PFSK-1 (cell line): ENCODE results near the gene FAM124B.

Experiments
- POLR2AphosphoS5 ChIP-seq: IDR thresholded peaks from 2 replicates; pipeline ENCODE4 v1.6.1; 2012; ENCODE audit warnings: low read depth, mild to moderate bottlenecking, control low read depth, low read length, moderate library complexity
- SIN3A ChIP-seq: IDR thresholded peaks from 2 replicates; pipeline ENCODE4 v1.6.1; 2012; ENCODE audit warnings: mild to moderate bottlenecking, low read length, moderate library complexity, borderline replicate concordance; ENCODE audit not compliant: insufficient read depth
- TAF1 ChIP-seq: IDR thresholded peaks from 2 replicates; pipeline ENCODE4 v1.6.1; 2012; ENCODE audit warnings: low read length, control low read depth, borderline replicate concordance; ENCODE audit not compliant: insufficient read depth
- TF ChIP-seq, protein P1 (sequence below), 2 experiments: IDR thresholded peaks; 2 replicates each; pipeline versions ENCODE4 v1.6.1 to v1.8.0; 2011 to 2012; ENCODE audit warnings: low read depth in 2 of 2, low read length in 2 of 2, control low read depth in 1 of 2, inconsistent platforms in 1 of 2, mild to moderate bottlenecking in 1 of 2, moderate library complexity in 1 of 2; ENCODE audit not compliant: insufficient read depth in 1 of 2

DNA sequence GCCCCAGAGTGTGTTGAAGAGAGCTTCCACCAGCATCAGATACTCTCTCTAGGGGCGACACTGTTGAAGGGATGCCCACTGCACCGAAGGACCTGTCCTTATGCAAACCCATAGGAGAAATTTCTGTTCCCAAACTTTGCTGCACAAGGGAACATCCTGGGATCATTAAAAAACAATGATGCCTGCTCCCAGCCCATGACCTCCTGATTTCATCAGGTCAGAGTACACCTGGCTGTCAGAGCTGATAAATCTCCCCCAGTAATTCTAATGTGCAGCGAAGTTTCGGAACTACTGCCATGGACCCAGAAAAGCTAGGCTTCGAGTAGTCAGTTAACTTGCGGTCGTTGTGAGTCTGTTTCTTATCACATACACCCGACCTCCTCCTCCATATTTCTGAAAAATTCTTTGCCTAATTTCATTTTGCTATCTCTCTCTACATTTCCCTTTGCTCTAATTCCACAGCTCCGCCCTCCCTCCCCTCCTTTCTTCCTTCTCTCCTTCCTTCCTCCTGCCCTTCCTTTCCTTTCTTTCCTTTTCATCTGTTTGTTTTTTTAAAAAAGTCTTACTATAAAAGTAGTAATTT lies 18.8 kb downstream of the FAM124B start:
- TF ChIP-seq POLR2AphosphoS5 (no peak), SIN3A (no peak), TAF1 (no peak)
- TF ChIP-seq, protein P1, sequence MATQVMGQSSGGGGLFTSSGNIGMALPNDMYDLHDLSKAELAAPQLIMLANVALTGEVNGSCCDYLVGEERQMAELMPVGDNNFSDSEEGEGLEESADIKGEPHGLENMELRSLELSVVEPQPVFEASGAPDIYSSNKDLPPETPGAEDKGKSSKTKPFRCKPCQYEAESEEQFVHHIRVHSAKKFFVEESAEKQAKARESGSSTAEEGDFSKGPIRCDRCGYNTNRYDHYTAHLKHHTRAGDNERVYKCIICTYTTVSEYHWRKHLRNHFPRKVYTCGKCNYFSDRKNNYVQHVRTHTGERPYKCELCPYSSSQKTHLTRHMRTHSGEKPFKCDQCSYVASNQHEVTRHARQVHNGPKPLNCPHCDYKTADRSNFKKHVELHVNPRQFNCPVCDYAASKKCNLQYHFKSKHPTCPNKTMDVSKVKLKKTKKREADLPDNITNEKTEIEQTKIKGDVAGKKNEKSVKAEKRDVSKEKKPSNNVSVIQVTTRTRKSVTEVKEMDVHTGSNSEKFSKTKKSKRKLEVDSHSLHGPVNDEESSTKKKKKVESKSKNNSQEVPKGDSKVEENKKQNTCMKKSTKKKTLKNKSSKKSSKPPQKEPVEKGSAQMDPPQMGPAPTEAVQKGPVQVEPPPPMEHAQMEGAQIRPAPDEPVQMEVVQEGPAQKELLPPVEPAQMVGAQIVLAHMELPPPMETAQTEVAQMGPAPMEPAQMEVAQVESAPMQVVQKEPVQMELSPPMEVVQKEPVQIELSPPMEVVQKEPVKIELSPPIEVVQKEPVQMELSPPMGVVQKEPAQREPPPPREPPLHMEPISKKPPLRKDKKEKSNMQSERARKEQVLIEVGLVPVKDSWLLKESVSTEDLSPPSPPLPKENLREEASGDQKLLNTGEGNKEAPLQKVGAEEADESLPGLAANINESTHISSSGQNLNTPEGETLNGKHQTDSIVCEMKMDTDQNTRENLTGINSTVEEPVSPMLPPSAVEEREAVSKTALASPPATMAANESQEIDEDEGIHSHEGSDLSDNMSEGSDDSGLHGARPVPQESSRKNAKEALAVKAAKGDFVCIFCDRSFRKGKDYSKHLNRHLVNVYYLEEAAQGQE (IDR thresholded peaks at IDR 0.05; ENCODE audit: insufficient read depth in 1 of 2, low read depth in 2 of 2, low read length in 2 of 2) = no peak
